ENCODE results near the gene ZNF750.

DNA sequence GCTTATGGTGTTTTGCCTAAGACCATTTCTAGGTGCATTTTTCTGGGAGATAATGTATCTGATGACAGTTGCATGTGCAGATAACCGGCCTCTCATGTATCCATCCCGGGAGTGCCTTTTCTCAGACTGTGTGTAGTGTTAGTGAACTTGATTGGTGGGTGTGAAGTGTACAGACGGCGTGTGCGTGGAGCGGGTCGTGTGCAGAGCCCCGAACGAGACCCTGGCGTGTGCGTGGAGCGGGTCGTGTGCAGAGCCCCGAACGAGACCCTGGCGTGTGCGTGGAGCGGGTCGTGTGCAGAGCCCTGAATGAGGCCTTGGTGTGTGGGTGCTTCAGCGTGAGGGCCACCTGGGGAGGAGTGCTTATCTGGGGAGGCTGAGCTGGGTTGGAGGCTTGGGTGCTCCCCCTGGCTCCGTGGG, 28.9 kb upstream of the ZNF750 start:
- no peak for TF ChIP-seq POLR2A (IDR thresholded peaks at IDR 0.05)
- TF ChIP-seq, protein P1, sequence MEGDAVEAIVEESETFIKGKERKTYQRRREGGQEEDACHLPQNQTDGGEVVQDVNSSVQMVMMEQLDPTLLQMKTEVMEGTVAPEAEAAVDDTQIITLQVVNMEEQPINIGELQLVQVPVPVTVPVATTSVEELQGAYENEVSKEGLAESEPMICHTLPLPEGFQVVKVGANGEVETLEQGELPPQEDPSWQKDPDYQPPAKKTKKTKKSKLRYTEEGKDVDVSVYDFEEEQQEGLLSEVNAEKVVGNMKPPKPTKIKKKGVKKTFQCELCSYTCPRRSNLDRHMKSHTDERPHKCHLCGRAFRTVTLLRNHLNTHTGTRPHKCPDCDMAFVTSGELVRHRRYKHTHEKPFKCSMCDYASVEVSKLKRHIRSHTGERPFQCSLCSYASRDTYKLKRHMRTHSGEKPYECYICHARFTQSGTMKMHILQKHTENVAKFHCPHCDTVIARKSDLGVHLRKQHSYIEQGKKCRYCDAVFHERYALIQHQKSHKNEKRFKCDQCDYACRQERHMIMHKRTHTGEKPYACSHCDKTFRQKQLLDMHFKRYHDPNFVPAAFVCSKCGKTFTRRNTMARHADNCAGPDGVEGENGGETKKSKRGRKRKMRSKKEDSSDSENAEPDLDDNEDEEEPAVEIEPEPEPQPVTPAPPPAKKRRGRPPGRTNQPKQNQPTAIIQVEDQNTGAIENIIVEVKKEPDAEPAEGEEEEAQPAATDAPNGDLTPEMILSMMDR (IDR thresholded peaks at IDR 0.05), result no peak

Measured in tibial nerve (tissue), 3 donors.